HepG2 (cell line): Measurements from ENCODE around the gene KMT5C. TPM values are rescaled to one million over a fixed set of nuclear protein-coding genes. Genes with fewer than 3 reads are reported as not detected.
A peak's percentile ranks its signal among the peaks of the same experiment; 100 is the strongest.

Experiments
- ARID2 ChIP-seq: sonication (generic); formaldehyde crosslinking; IDR thresholded peaks from 2 replicates; pipeline ENCODE4 v1.8.1; 2022; ENCODE audit warnings: mild to moderate bottlenecking, missing genetic modification reagents, borderline replicate concordance
- ARID4A ChIP-seq: sonication (generic); formaldehyde crosslinking; IDR thresholded peaks from 2 replicates; pipeline ENCODE4 v1.5.0; 2020; ENCODE audit warnings: mild to moderate bottlenecking, missing genetic modification reagents, borderline replicate concordance
- HMGXB3 ChIP-seq: sonication (generic); formaldehyde crosslinking; IDR thresholded peaks from 2 replicates; pipeline ENCODE4 v1.4.0; 2020; ENCODE audit warnings: missing genetic modification reagents, borderline replicate concordance
- KAT8 ChIP-seq: IDR thresholded peaks from 2 replicates; pipeline ENCODE4 v1.6.1; 2016; ENCODE audit warnings: missing genetic modification reagents, missing compliant biosample characterization
- MAZ ChIP-seq, 2 experiments: sonication (generic) in 1 of 2; formaldehyde crosslinking in 1 of 2; IDR thresholded peaks; 2 replicates each; pipeline versions ENCODE4 v1.5.0 to v1.6.1; 2012 to 2020; ENCODE audit warnings: low read depth in 2 of 2, mild to moderate bottlenecking in 2 of 2, borderline replicate concordance in 1 of 2, improper control_type of control experiment in 1 of 2, low read length in 1 of 2, missing genetic modification reagents in 1 of 2, moderate library complexity in 1 of 2
- NFKBIZ ChIP-seq: IDR thresholded peaks from 2 replicates; pipeline ENCODE4 v1.6.1; 2018; ENCODE audit warnings: missing genetic modification reagents, missing compliant biosample characterization
- RNF2 ChIP-seq: fragments of 450-650 bp; conservative IDR thresholded peaks from 2 replicates; pipeline ENCODE4 v1.6.1; 2016; ENCODE audit warnings: low read depth
- TBX3 ChIP-seq: fragments of 450-650 bp; IDR thresholded peaks from 2 replicates; pipeline ENCODE4 v1.6.1; 2017; ENCODE audit warnings: antibody characterized with exemption, mild to moderate bottlenecking, inconsistent platforms, borderline replicate concordance
- THAP11 ChIP-seq: IDR thresholded peaks from 2 replicates; pipeline ENCODE4 v1.6.1; 2016; ENCODE audit warnings: missing biosample characterization, missing genetic modification reagents
- ZBTB10 ChIP-seq: sonication (generic); formaldehyde crosslinking; IDR thresholded peaks from 2 replicates; pipeline ENCODE4 v1.4.0; 2020; ENCODE audit warnings: missing genetic modification reagents, borderline replicate concordance
- ZBTB7B ChIP-seq: sonication (generic); formaldehyde crosslinking; IDR thresholded peaks from 2 replicates; pipeline ENCODE4 v1.4.0; 2020; ENCODE audit warnings: missing genetic modification reagents
- ZNF12 ChIP-seq: sonication (generic); formaldehyde crosslinking; IDR thresholded peaks from 2 replicates; pipeline ENCODE4 v1.5.0; 2020; ENCODE audit warnings: missing genetic modification reagents
- ZNF7 ChIP-seq: IDR thresholded peaks from 2 replicates; pipeline ENCODE4 v1.6.1; 2016; ENCODE audit warnings: missing biosample characterization, missing genetic modification reagents
- ZNF704 ChIP-seq: sonication (generic); formaldehyde crosslinking; IDR thresholded peaks from 2 replicates; pipeline ENCODE4 v1.8.1; 2023; ENCODE audit warnings: mild to moderate bottlenecking, inconsistent platforms, moderate library complexity, missing genetic modification reagents, borderline replicate concordance
- ZNF816 ChIP-seq: sonication (generic); formaldehyde crosslinking; IDR thresholded peaks from 2 replicates; pipeline ENCODE4 v1.8.0; 2022; ENCODE audit warnings: missing genetic modification reagents, mild to moderate bottlenecking, borderline replicate concordance
- polyA plus RNA-seq, 8 experiments: library from polyadenylated mRNA; depleted of rRNA in 3 of 8; stranded (reverse) in 7 of 8; unstranded in 1 of 8; fragments of >200 nt; fragmentation: Illumina TruSeq in 4 of 8; extraction: Trizol in 4 of 8; gene quantifications; 2 replicates each; pipeline versions ENCODE4 v1.2.1 to v1.2.3, GENCODE V29; 2011 to 2016; ENCODE audit warnings: low read depth in 4 of 8, missing spikeins in 1 of 8, mixed read lengths in 1 of 8; ENCODE audit not compliant: insufficient read depth in 1 of 8
- total RNA-seq, 5 experiments: library from RNA; depleted of rRNA; stranded (reverse); fragments of >200 nt; fragmentation: Illumina TruSeq; extraction: Trizol; gene quantifications; 2 replicates each; pipeline ENCODE4 v1.2.3, GENCODE V29; 2016; ENCODE audit warnings: low read depth in 1 of 5

The KMT5C gene
- total and polyA plus RNA-seq, 2 of the 13 experiments (the other 11 are each of a cell fraction or from before 2014, with no cell fraction given): 5.5 to 9.0 TPM

- TF ChIP-seq ARID2 (CRISPR knock-in tag) (no peak), ZNF704 (CRISPR knock-in tag) (no peak), HMGXB3 (CRISPR knock-in tag) (no peak), THAP11 (CRISPR knock-in tag) (0 out of 2 replicates have a peak, but pooled peaks have one; percentile 29), KAT8 (no peak), ZNF816 (CRISPR knock-in tag) (no peak), ZBTB10 (CRISPR knock-in tag) (peak; percentile 54; the same call in 1 of the 2 replicates), NFKBIZ (CRISPR knock-in tag) (no peak), MAZ (IDR thresholded peaks at IDR 0.05; ENCODE audit: borderline replicate concordance, low read depth, low read length) (no peak), MAZ (CRISPR knock-in tag; IDR thresholded peaks at IDR 0.05; ENCODE audit: low read depth) (no peak), ZNF12 (no peak), ZBTB7B (0 out of 2 replicates have a peak, but pooled peaks have one; percentile 54), RNF2 (no peak), TBX3 (no peak), ARID4A (CRISPR knock-in tag) (no peak), ZNF7 (CRISPR knock-in tag) (no peak)
Measured at GRCh38 chr19:55372316-55373081, 32.8 kb downstream of the KMT5C start (continued).
